Activated CD4-positive, CD25-positive, alpha-beta regulatory T cell (primary cell): ENCODE measurements around the gene ITM2C.

Experiments
- DNase-seq, 4 experiments: peaks; one replicate each; lab custom pipeline; 2025; lab: John Stamatoyannopoulos, UW

ITM2C gene

GRCh38 chr2:230864605-230865306 is at the start of gene ITM2C:
TSS of gene ITM2C (plus strand) at chr2:230864942. CDS start at chr2:230865026, 84 bp downstream.
- peak; percentile 53 to 67 (median 58) for DNase-seq

- DNase-seq: no peak
These were observed 49.7 kb upstream of the ITM2C start for GRCh38 chr2:230815088-230815487.

GRCh38 chr2:230816735-230817134 is 48.0 kb upstream of the ITM2C start:
- DNase-seq: no peak

GRCh38 chr2:230819433-230819832 is 45.3 kb upstream of the ITM2C start:
- DNase-seq: no peak

- no peak for DNase-seq
These were observed 43.3 kb upstream of the ITM2C start for GRCh38 chr2:230821261-230821990.

- no peak for DNase-seq
These were observed 42.7 kb upstream of the ITM2C start for GRCh38 chr2:230821991-230822520.

GRCh38 chr2:230823264-230823964 is 41.3 kb upstream of the ITM2C start:
- no peak for DNase-seq

- peak in 2 of 4 experiments; percentile 5 to 17 for DNase-seq
These were observed 40.2 kb upstream of the ITM2C start for GRCh38 chr2:230824406-230824978.

GRCh38 chr2:230825354-230825753 is 39.4 kb upstream of the ITM2C start:
- no peak for DNase-seq

GRCh38 chr2:230827774-230828271 is 36.9 kb upstream of the ITM2C start:
- no peak for DNase-seq

- DNase-seq: no peak
These were observed 36.3 kb upstream of the ITM2C start for GRCh38 chr2:230828272-230828961.

GRCh38 chr2:230829293-230829692 is 35.4 kb upstream of the ITM2C start:
- DNase-seq: no peak

- DNase-seq: no peak
These were observed 34.8 kb upstream of the ITM2C start for GRCh38 chr2:230829959-230830358.

GRCh38 chr2:230830428-230830827 is 34.3 kb upstream of the ITM2C start:
- no peak for DNase-seq

GRCh38 chr2:230840301-230840700 is 24.4 kb upstream of the ITM2C start:
- DNase-seq: no peak

GRCh38 chr2:230842473-230842872 is 22.3 kb upstream of the ITM2C start:
- no peak for DNase-seq

GRCh38 chr2:230843132-230843531 is 21.6 kb upstream of the ITM2C start:
- no peak for DNase-seq

- no peak for DNase-seq
These were observed 18.4 kb upstream of the ITM2C start for GRCh38 chr2:230846360-230846759.

- peak; percentile 76 to 90 (median 80) for DNase-seq
These were observed 16.8 kb upstream of the ITM2C start for GRCh38 chr2:230847883-230848388.

- peak; percentile 38 to 69 (median 55) for DNase-seq
These were observed 14.9 kb upstream of the ITM2C start for GRCh38 chr2:230849633-230850357.

- no peak for DNase-seq
These were observed 14.4 kb upstream of the ITM2C start for GRCh38 chr2:230850358-230850658.
